A549 (cell line): ENCODE data around the gene AMZ2. TPM values are rescaled to one million over a fixed set of nuclear protein-coding genes. Genes with fewer than 3 reads are reported as not detected.
"Not testable (repeated sequence)": the region's sequence is repeated elsewhere in the genome, so short reads cannot be mapped to it uniquely, and the experiment has no call there.

Source experiments
- ATAC-seq, 2 experiments: fragments of 200-7000 bp in 1 of 2; fragments of >200 bp in 1 of 2; cut with Nextera tagmentation in 1 of 2; cut with Tn5 transposase in 1 of 2; 3 replicates each; pipeline versions ENCODE4 v1.8.0 to v1.9.1; 2018 to 2020; ENCODE audit warnings: mild to moderate bottlenecking in 1 of 2, moderate library complexity in 1 of 2
- CTCF ChIA-PET: fragments of 300-600 bp; sonication (Branson Sonifier 250); formaldehyde crosslinking; extraction: SDS; loops from one replicate; lab custom pipeline; 2021; ENCODE audit warnings: antibody characterized with exemption, inconsistent platforms; lab: Yijun Ruan, JAX
- POLR2A ChIA-PET: fragments of 350-600 bp; formaldehyde crosslinking; extraction: SDS; loops from one replicate; lab custom pipeline; 2021; ENCODE audit warnings: antibody characterized with exemption, inconsistent platforms; lab: Yijun Ruan, JAX
- DNase-seq, 2 experiments: peaks; one replicate each; pipeline versions ENCODE4 v3.0.0 to v3.0.0-alpha.2; 2011 to 2016; ENCODE audit warnings: low read depth in 1 of 2, low spot score in 1 of 2
- FAIRE-seq: peaks from 2 replicates; lab custom pipeline; 2011; peaks lifted over from hg19 to GRCh38; lab: Jason Lieb, UNC
- H3K27ac ChIP-seq, 2 experiments: fragments of >200 bp; sonication (Bioruptor Twin); formaldehyde crosslinking; 3 replicates each; pipeline ENCODE4 v1.5.1; 2016 to 2017
- H3K4me1 ChIP-seq: fragments of >200 bp; sonication (Bioruptor Twin); formaldehyde crosslinking; 3 replicates; pipeline ENCODE4 v1.6.1; 2016
- H3K4me2 ChIP-seq: fragments of >200 bp; sonication (Bioruptor Twin); formaldehyde crosslinking; 3 replicates; pipeline ENCODE4 v1.6.1; 2016
- H3K4me3 ChIP-seq: fragments of >200 bp; sonication (Bioruptor Twin); formaldehyde crosslinking; 3 replicates; pipeline ENCODE4 v1.5.1; 2016
- H3K9me3 ChIP-seq: fragments of >200 bp; sonication (Bioruptor Twin); formaldehyde crosslinking; 3 replicates; pipeline ENCODE4 v1.6.1; 2016
- BHLHE40 ChIP-seq: IDR thresholded peaks from 2 replicates; pipeline ENCODE4 v1.6.1; 2012; ENCODE audit warnings: low read depth, low read length, inconsistent platforms
- CEBPB ChIP-seq, 2 experiments: fragments of >200 bp in 1 of 2; sonication (Bioruptor Twin) in 1 of 2; formaldehyde crosslinking in 1 of 2; IDR thresholded peaks; 2 replicates each; pipeline ENCODE4 v1.6.1; 2012 to 2016
- CHD2 ChIP-seq: fragments of 150-350 bp; IDR thresholded peaks from 2 replicates; pipeline ENCODE4 v1.6.1; 2014; ENCODE audit warnings: low read length; ENCODE audit not compliant: partially characterized antibody
- EHMT2 ChIP-seq: fragments of 200-600 bp; sonication (generic); IDR thresholded peaks from 2 replicates; pipeline ENCODE4 v1.6.1; 2016; ENCODE audit warnings: antibody characterized with exemption, low read depth, mild to moderate bottlenecking, moderate library complexity
- ELK1 ChIP-seq: fragments of 150-350 bp; IDR thresholded peaks from 2 replicates; pipeline ENCODE4 v1.6.1; 2014; ENCODE audit warnings: low read depth, mild to moderate bottlenecking, low read length
- EP300 ChIP-seq, 2 experiments: fragments of >200 bp; sonication (Bioruptor Twin); formaldehyde crosslinking; IDR thresholded peaks; 2 replicates in 1 of 2; 3 replicates in 1 of 2; pipeline ENCODE4 v1.6.1; 2016 to 2017
- FOSB ChIP-seq: fragments of 250-450 bp; sonication (Bioruptor Pico); IDR thresholded peaks from 2 replicates; pipeline ENCODE4 v1.5.0; 2020; ENCODE audit warnings: mild to moderate bottlenecking, moderate library complexity
- FOSL2 ChIP-seq, 2 experiments: fragments of 450-650 bp in 1 of 2; fragments of >200 bp in 1 of 2; sonication (Bioruptor Twin) in 1 of 2; formaldehyde crosslinking; IDR thresholded peaks; 2 replicates each; pipeline versions ENCODE4 v1.5.0 to v1.6.1; 2016 to 2020; ENCODE audit warnings: mild to moderate bottlenecking in 1 of 2, moderate library complexity in 1 of 2
- FOXS1 ChIP-seq: fragments of 250-450 bp; sonication (Bioruptor Pico); IDR thresholded peaks from 2 replicates; pipeline ENCODE4 v1.5.0; 2020; ENCODE audit warnings: mild to moderate bottlenecking, moderate library complexity
- GATA3 ChIP-seq: IDR thresholded peaks from 2 replicates; pipeline ENCODE4 v1.6.1; 2012; ENCODE audit warnings: borderline replicate concordance
- HES2 ChIP-seq: fragments of >200 bp; sonication (Bioruptor Twin); formaldehyde crosslinking; IDR thresholded peaks from 2 replicates; pipeline ENCODE4 v1.6.1; 2016
- HEYL ChIP-seq: fragments of 250-450 bp; sonication (Bioruptor Pico); IDR thresholded peaks from 2 replicates; pipeline ENCODE4 v1.8.0; 2021; ENCODE audit warnings: mild to moderate bottlenecking, moderate library complexity
- HOXB5 ChIP-seq: fragments of 250-450 bp; sonication (Bioruptor Pico); IDR thresholded peaks from 2 replicates; pipeline ENCODE4 v1.5.0; 2020; ENCODE audit warnings: mild to moderate bottlenecking, moderate library complexity
- JUN ChIP-seq, 2 experiments: fragments of >200 bp; sonication (Bioruptor Twin); formaldehyde crosslinking; IDR thresholded peaks; 2 replicates in 1 of 2; 3 replicates in 1 of 2; pipeline ENCODE4 v1.6.1; 2016 to 2017
- NPAS2 ChIP-seq: fragments of 250-450 bp; sonication (Bioruptor Pico); IDR thresholded peaks from 2 replicates; pipeline ENCODE4 v1.8.0; 2022; ENCODE audit warnings: mild to moderate bottlenecking, moderate library complexity, borderline replicate concordance
- PHF8 ChIP-seq: fragments of 200-600 bp; sonication (generic); IDR thresholded peaks from 2 replicates; pipeline ENCODE4 v1.6.1; 2016; ENCODE audit warnings: low read depth, mild to moderate bottlenecking, antibody characterized with exemption, moderate library complexity, borderline replicate concordance
- ZC3H11A ChIP-seq: fragments of 450-650 bp; IDR thresholded peaks from 2 replicates; pipeline ENCODE4 v1.6.1; 2014; ENCODE audit warnings: antibody characterized with exemption, mild to moderate bottlenecking
- ZNF302 ChIP-seq: fragments of 250-450 bp; sonication (Bioruptor Pico); IDR thresholded peaks from 2 replicates; pipeline ENCODE4 v1.9.0; 2021; ENCODE audit warnings: inconsistent platforms, mild to moderate bottlenecking, moderate library complexity
- WGBS: methylation state at CpG from one replicate; pipeline ENCODE4 v1.1.6; 2017; ENCODE audit errors: missing lambda C conversion rate; 5-methylcytosine and 5-hydroxymethylcytosine counted together
- polyA plus RNA-seq, 4 experiments: library from polyadenylated mRNA; depleted of rRNA in 3 of 4; stranded (reverse); fragments of >200 nt; fragmentation: RNase III in 1 of 4; extraction: RNeasy Plus Mini Kit Qiagen cat#74134 plus additional on column Dnase treatment in 1 of 4; gene quantifications; 2 replicates in 3 of 4; 3 replicates in 1 of 4; pipeline ENCODE4 v1.2.3, GENCODE V29; 2011 to 2017
- TF ChIP-seq, protein P1 (sequence below): fragments of 250-450 bp; sonication (Bioruptor Pico); IDR thresholded peaks from 2 replicates; pipeline ENCODE4 v1.5.0; 2020; ENCODE audit warnings: low read depth, mild to moderate bottlenecking, moderate library complexity
- TF ChIP-seq, protein P2 (sequence below): fragments of 450-650 bp; IDR thresholded peaks from 2 replicates; pipeline ENCODE4 v1.6.1; 2014; ENCODE audit warnings: antibody characterized with exemption

The AMZ2 gene
- polyA plus RNA-seq, 2 of the 4 experiments (the other 2 are of a cell fraction), result 105 to 201 TPM

GRCh38 chr17:68248891-68249290 lies 1.0 kb downstream of the AMZ2 start:
- no peaks in the 10 kb centered on the region for H3K9me3 ChIP-seq
- POLR2A ChIA-PET, result interaction anchor here (1.1 to 2.1 kb wide), 4 partner anchors 42 to 209 kb away, joined by 3 to 20 read pairs (median 5); partner anchors contain the start of genes ARSG, SLC16A6 and WIPI1
- H3K4me2 ChIP-seq, result peak overlapping the region; percentile 80
- 66% methylated on average over 5 of the region's 5 CpGs for WGBS
- FAIRE-seq, result peak; percentile 77
- no peak for DNase-seq
- CTCF ChIA-PET, result interaction anchor here (1.0 to 5.6 kb wide), 11 partner anchors 9 to 239 kb away, joined by 3 to 32 read pairs (median 13); no protein-coding TSS in a partner anchor
- H3K4me3 ChIP-seq, result peak overlapping the region; percentile 67; the same call in 2 of the 3 replicates
- H3K27ac ChIP-seq, result peak overlapping the region; percentile 87 to 94; a peak in 5 of 6 replicates
- TF ChIP-seq JUN (IDR thresholded peaks at IDR 0.05), result no peak
- TF ChIP-seq FOSL2 (IDR thresholded peaks at IDR 0.05), result no peak
- TF ChIP-seq FOSL2 (CRISPR knock-in tag; IDR thresholded peaks at IDR 0.05), result 0 out of 2 replicates have a peak, but pooled peaks have one; percentile 13
- TF ChIP-seq GATA3, result no peak
- TF ChIP-seq CHD2, result no peak
- no peak for TF ChIP-seq FOSB (CRISPR knock-in tag)
- TF ChIP-seq CEBPB (IDR thresholded peaks at IDR 0.05), result no peak
- ATAC-seq, result no peak
- H3K4me1 ChIP-seq, result peaks cover 9% of the 10 kb centered on the region; the same call in 2 of the 3 replicates

- no peak for TF ChIP-seq ZC3H11A
- TF ChIP-seq EHMT2, result no peak
- Histone ChIP-seq H3K4me3 (no peak overlapping the region), H3K4me1 (peaks cover 9% of the 10 kb centered on the region; the same call in 2 of the 3 replicates), H3K4me2 (peak overlapping the region; percentile 80), H3K9me3 (no peaks in the 10 kb centered on the region), H3K27ac (no peak overlapping the region)
- POLR2A ChIA-PET, result no interaction called here
- ATAC-seq, result no peak
- DNase-seq, result no peak
- FAIRE-seq, result no peak
- 86% methylated on average over 7 of the region's 7 CpGs for WGBS
- CTCF ChIA-PET, result interaction anchor here (1.0 to 5.6 kb wide), 10 partner anchors 12 to 239 kb away, joined by 3 to 32 read pairs (median 15); no protein-coding TSS in a partner anchor
Measured at GRCh38 chr17:68249354-68249765, 1.5 kb downstream of the AMZ2 start.

GRCh38 chr17:68253426-68253825 lies 5.6 kb downstream of the AMZ2 start:
- H3K4me3 ChIP-seq, H3K27ac ChIP-seq, ATAC-seq, FAIRE-seq, H3K4me2 ChIP-seq, H3K4me1 ChIP-seq, POLR2A ChIA-PET, DNase-seq, H3K9me3 ChIP-seq: not testable (repeated sequence)
- WGBS, result 91% methylated on average over 7 of the region's 7 CpGs
- CTCF ChIA-PET, result interaction anchor here (0.7 to 3.0 kb wide), 5 partner anchors 9 to 179 kb away, joined by 3 to 17 read pairs (median 4); no protein-coding TSS in a partner anchor

DNA sequence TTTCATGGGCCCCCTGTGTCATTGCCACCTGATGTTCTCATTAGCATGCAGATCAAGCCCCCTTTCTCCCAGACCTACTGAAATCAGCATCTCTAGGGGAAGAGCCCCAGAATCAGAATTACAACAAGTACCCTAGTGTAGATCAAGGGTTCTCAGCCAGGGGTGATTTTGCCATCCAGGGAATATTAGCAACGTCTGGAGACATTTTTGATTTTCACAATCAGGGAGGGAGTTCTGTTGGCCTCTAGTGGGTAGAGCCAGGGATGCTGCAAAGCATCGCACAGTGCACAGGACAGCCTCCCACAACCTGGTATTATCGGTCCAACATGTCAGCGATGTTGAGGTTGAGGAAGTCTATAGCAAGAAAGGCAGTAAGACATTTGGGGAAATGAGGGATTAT lies 7.3 kb downstream of the AMZ2 start:
- Histone ChIP-seq H3K4me3 (no peak overlapping the region), H3K9me3 (no peaks in the 10 kb centered on the region), H3K4me1 (no peaks in the 10 kb centered on the region), H3K27ac (no peak overlapping the region), H3K4me2 (no peak overlapping the region)
- ATAC-seq (no peak), FAIRE-seq (no peak), DNase-seq (no peak)
- ChIA-PET CTCF (interaction anchor here (1.2 to 3.0 kb wide), 3 partner anchors 7 to 181 kb away, joined by 7 to 17 read pairs (median 12); no protein-coding TSS in a partner anchor), POLR2A (no interaction called here)
- 81% methylated on average over 4 of the region's 4 CpGs for WGBS
- TF ChIP-seq ELK1, result no peak
- TF ChIP-seq HOXB5 (CRISPR knock-in tag), result no peak
- no peak for TF ChIP-seq PHF8
- TF ChIP-seq BHLHE40, result no peak
- TF ChIP-seq HEYL, result no peak
- no peak for TF ChIP-seq FOSB (CRISPR knock-in tag)
- TF ChIP-seq, protein P1, sequence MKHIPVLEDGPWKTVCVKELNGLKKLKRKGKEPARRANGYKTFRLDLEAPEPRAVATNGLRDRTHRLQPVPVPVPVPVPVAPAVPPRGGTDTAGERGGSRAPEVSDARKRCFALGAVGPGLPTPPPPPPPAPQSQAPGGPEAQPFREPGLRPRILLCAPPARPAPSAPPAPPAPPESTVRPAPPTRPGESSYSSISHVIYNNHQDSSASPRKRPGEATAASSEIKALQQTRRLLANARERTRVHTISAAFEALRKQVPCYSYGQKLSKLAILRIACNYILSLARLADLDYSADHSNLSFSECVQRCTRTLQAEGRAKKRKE, result no peak
- TF ChIP-seq GATA3, result no peak
- TF ChIP-seq ZNF302 (CRISPR knock-in tag), result no peak
- no peak for TF ChIP-seq CEBPB (IDR thresholded peaks at IDR 0.05)
- TF ChIP-seq, protein P2, sequence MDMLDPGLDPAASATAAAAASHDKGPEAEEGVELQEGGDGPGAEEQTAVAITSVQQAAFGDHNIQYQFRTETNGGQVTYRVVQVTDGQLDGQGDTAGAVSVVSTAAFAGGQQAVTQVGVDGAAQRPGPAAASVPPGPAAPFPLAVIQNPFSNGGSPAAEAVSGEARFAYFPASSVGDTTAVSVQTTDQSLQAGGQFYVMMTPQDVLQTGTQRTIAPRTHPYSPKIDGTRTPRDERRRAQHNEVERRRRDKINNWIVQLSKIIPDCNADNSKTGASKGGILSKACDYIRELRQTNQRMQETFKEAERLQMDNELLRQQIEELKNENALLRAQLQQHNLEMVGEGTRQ, result no peak
- TF ChIP-seq NPAS2 (CRISPR knock-in tag), result no peak
- TF ChIP-seq HES2, result no peak
- TF ChIP-seq FOXS1 (CRISPR knock-in tag), result no peak
- TF ChIP-seq EP300 (IDR thresholded peaks at IDR 0.05), result no peak
